ENCODE measurements around the gene GLI3.
A peak's percentile ranks its signal among the peaks of the same experiment; 100 is the strongest.

Gene GLI3

DNA sequence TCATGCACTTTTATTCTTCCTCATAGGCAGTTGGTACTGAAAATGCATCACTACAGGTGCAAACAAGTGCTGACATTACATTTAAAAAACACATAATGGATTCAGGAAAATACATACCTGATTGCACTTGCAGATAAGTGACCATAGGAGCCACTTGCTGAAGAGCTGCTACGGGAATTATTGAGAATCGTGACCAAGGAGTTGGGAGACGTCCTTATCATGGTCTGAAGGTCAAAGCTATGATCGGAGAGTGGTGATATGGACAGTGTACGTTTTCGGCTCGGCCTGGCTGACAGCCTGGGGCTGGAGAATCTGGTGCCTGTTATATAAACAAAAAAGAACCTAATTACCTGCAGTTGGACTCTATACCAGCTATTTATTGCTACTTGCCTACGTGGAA lies 197.1 kb downstream of the GLI3 start:
- DNase-seq (ENCODE audit: low read depth, low spot score) = no peak

DNA sequence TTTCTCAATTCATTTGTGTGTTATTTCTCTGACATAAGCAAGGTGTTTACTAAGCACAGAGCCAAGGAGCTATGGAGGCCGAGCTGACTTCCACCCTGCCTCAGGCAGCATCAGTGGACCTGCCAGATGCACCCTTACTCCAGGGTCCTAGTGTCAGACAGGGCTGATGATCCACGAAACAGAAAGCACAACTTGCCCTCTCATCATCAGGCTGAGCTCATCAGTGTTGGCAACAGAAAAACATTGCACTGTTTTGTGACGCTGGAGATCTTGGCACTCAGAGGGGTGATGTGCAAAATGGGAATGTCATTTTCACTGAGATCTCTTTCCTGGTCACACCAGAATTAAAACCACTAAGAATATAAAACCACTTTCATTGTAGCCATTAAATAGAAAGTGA lies 201.8 kb downstream of the GLI3 start:
- DNase-seq (ENCODE audit: low read depth, low spot score) = peak; percentile 18

DNA sequence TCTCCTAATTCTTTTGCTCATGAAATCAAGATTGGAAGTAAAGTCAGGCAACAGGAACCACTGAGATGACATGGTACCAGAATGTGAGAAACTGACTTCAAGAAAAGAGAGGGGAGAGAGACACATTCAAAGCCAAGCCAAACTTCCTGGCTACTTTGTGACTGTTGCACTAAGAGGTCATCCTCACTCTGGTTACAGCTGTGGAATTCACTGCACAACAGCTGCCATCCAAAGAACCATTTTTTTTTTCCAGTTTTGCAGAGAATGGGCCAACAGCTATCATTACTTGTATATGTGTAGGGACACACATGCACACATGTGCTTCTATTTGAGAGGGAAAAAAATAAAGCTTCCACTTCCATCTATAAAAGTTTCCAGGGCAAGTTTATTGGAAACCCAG lies 203.5 kb downstream of the GLI3 start:
- no peak for DNase-seq (ENCODE audit: low read depth, low spot score)

DNA sequence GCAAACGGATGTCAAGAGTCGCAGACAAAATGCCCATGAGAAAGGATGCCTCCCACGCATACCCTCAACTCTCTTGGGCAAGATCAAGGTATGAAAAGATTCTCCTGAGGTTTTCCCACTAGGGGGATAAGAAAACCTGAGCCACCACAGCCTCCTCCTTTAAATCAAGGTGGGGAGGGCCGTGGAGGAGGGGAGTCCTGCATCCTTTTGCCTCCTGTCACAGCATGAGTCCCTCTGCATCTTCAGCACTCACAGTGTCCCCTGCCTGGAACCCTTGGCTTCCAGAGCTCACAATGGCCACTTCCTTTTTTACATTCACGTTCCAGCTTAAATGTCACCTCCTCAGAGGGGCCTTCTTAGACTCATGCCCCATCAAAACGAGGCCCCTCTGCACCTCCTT lies 207.6 kb downstream of the GLI3 start:
- no peak for DNase-seq (ENCODE audit: low read depth, low spot score)

DNA sequence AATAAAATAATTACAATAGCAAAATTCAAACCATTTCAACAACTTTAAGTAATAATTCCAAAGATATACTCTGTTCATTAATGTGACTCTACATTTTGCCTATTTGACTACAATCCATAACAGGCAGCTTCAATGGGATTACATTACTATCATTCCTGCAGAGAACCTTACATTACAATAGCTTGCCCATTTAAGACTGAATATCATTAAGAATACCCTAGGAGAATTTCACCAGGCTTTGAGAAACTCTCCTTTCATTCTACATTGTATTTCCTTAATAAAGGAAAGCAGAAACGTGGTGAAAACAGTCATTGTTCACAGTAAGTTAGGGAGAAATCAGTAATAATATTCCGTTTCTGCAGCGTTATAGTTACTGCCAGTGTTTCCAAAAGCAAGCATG lies 209.5 kb downstream of the GLI3 start:
- no peak for DNase-seq (ENCODE audit: low read depth, low spot score)

DNA sequence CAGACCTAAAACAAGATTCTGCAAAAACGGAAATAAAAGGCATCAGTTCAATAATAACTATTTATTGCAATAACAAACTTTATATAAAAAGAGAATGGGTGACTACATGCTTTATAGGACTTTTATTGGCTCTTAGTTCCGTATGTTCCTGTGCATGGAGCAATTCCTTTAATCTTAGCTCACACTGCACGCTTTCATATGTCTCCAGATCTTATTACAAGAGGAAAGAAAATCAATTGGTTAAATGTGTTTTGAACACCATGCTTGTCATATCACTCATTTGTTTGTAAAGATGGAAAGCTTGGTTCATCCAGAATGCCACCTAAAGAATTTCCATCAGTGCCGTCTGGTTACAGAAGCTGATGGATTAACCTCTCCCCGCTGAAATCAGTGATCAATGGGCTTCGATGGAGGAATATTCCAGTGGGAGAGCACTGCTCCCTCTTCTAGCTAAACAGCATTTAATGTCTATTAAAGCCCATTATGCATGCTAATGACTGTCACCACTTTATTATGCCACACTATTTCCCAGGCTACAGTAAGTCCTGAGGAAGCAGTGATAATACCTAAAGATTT lies 210.3 kb downstream of the GLI3 start:
- DNase-seq (ENCODE audit: low read depth, low spot score) = no peak

DNA sequence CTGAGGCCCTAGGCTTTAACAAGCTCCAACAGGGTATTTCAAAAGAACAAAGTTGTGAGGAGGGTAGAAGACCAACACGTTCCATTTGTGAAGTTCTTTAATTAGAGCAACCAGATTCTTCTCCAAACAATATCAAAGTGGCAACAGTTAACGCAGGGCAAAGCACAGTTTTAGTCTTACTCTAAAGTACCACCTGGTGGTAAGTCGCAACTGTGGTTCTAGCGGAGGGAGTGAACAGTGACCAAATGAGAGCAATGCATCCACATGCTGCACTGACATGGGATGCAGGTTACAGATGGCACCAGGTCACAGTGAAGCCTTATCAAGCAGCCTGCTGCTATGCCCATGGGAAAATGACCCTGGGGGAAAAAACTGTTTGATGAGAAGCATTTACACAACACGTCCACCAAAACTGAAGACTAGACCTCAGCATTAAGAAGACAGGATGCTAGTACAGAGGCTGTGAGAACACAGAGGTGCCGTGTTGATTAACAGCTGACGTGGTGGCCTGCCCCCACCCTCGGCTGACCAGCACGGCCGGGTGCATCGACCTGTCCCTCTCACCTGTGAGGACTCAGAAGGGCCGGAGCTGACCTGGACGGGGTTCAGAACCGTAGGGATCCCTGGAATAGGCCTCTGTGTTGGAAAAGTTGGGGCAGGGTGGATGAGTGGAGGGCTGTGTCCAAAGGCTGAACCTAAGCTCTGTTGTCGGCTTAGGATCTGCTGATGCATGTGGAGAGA lies 211.2 kb downstream of the GLI3 start:
- no peak for DNase-seq (ENCODE audit: low read depth, low spot score)

DNA sequence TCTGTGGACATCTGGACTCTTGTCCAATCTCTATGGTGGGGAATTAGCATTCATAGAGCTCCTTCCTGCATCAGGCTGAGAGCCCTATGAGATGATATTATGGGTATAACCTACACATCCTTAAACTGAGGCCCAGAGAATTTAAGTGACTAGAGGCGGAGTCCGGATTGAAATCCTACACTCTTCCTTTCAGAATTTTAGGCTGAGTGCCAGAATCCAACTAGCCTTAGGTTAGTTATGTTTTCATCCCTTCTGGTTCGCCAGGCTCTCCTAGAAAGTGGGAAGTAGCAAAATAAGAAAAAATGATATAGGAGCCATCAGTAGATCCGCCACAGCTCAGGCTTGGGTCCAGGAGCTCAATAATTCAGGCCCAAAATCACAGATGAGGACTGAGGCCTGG lies 212.5 kb downstream of the GLI3 start:
- DNase-seq (ENCODE audit: low read depth, low spot score) = no peak

DNA sequence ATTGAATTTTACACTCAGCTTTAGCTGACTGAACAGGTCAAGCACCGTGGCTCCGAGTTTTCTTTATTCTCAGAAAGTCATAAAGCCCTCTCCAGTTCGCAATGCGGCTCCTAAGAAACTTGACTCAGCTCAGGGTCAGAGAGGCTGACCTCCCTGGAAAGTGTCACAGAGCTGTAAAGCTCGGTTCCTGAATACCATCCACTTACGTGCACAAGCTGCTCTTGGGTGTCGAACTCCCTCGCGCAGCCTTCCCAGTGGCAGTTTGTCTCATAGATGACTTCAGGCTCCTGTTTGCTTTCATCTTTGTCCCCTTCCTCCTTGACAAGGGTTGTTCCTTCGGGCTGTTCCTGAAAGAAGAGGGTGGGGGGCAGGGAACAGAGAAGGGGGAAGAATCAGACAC lies 213.7 kb downstream of the GLI3 start:
- no peak for DNase-seq (ENCODE audit: low read depth, low spot score)

DNA sequence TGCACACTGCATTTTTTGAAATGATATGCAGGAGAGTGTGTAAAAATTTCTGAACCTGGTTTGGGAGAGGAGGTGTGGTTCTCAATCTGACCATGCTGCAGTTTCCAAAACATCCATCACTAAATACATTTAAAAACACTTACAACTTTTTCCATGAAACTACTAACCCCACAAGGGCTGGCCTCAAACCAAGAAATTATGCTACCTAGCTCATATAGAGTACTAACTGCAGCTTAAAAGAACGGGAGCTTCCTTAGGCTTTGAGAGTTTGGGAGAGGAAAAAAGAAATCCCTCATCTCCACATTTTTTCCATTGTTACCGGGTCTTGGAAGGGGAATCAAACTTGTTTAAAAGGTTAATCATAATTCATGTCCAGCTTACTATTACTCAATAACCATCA lies 214.2 kb downstream of the GLI3 start:
- no peak for DNase-seq (ENCODE audit: low read depth, low spot score)

DNA sequence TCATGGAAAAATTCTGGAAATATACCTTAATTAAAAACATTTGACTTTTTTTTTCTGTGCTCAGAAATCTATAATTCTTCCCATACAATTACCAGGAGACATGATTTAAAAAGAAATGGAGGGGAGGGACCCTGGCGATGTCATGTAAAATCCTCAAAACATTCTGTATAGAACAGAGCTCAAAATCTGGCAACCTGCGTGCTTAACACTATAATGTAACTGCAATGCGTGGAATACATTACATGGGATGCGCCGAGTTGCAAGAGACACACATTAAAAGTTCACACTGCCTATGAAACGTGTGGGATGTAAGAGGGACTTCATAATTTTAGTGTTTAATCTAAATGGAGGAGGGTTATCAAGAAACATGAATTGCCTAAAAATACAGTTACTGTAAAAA lies 215.0 kb downstream of the GLI3 start:
- DNase-seq (ENCODE audit: low read depth, low spot score) = no peak

DNA sequence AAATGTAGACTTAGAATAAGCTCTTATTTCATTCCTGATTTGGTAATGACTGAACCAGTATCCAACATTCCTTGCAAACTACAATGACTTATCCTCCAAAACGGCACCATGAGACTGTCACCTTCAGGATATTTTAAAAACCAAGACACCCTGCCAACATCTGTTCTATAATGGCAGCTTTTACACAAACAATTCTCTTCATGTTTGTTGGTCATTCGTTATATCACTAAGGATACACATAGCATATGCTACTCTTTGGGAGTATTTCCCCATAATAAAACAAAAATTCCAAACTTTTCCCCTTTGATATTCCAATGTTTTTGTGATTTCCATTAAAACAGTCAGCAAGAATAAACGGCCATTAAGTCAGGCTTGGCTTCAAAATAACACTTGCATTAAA lies 215.4 kb downstream of the GLI3 start:
- DNase-seq (ENCODE audit: low read depth, low spot score) = no peak

DNA sequence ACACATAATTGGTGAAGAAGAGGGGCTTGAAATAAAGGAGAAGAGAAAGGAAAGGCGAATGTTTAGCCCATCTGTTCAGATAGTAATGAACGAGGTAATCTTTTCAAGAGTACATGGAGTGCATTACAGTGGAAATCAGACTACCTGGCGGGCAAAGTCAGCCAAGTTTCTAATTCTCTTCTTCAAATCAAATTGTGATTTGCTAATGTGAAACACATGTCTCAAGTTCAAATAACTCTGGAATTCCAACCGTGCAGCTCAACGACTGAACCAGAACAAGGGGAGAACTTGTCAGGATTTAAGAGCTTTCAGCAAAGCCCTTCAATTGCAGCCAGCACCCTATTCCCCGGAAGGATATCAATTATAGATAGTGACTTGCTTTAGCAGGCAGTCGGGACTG lies 216.9 kb downstream of the GLI3 start:
- DNase-seq (ENCODE audit: low read depth, low spot score) = no peak

DNA sequence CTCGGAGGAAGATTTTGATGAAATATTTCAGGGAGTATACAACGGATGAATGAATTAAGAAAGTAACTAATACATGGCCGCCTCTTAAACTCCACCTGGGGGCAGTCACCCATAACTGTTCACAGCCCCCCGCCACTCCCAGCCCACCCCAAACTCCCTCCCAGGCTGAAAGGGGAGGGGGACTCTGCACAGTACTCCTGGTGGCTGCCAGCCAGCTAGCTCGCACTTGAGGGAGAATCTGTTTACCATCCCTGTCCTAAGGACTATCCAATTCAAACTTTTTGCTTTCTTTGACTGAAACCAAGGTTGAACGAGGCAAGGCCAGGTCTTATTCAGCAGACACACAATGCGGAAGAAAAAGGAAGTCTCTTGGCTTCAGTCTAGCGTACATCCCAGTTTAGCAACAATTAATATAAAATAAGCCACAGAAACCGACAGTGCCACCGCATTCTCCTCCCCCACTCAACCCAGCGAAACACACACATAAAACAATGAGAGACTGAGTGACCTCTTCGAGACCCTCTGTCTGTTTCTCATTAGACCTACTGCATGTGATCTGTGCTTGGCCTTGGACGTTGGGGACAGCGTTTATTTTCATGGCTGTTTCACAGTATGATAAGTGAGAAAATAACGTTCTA lies 219.5 kb downstream of the GLI3 start:
- DNase-seq (ENCODE audit: low read depth, low spot score) = no peak

DNA sequence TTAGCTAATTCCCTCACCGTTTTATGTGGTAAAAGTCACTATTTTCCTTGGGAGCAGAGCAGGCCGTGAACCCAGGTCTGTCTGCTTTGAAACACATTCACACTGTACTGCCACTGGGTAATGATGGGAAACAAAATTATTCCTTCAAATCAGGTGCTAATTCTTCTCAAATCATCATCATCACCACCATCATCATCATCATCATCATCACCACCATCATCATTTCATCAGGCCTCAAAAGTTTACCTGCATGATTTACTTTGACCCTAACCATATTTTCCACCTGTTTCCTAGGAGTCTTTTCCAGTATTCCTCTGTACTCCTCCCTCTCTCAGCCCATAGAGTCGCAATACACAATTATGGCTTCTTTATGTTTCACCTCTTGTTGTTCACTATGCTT lies 220.5 kb downstream of the GLI3 start:
- DNase-seq (ENCODE audit: low read depth, low spot score) = no peak

DNA sequence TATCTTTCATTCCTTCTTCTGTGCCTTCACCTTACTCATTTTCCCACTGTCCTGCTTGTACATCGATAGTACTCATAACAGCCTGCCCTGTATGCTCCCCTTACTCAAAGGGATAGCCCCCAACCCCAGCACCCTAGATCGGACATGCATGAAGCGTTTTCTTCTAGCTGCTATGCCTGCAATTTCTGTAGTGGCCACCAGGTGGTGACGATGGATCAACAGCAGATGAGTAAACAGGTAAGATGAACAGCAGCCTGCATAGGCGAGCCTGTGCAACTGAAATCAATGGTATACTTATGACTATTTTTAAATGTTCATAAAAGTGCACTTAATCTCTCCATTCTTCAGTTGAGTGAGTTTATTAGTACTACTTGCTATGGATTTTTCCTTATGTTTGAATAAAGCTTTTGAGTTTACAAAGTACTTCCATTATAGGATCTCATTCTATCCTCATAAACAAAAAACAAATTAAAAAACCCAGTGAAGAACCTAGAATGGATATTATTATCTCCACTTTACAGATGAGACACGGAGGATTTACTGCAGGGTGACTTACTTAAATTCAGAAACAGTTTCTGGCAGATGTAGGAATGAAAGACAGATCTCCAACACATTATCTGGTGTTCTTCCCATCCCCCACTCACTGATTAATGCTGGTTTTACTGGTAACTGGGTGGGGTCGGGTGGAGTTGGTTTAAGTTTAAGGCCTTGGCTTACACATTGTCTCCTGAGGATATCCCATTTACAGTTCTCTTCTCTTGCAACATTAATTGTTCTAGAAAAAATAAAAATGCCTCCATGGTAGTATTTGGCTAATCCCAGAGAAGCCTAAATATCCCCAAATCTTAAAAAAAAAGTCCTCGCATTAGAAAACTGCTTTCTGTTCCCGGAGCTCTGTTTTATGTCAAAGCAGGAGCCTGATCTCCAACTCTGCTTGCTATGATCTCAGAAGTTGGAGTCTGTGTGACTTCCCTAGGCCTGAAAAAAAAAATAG lies 222.1 kb downstream of the GLI3 start:
- peak; percentile 49 for DNase-seq (ENCODE audit: low read depth, low spot score)

DNA sequence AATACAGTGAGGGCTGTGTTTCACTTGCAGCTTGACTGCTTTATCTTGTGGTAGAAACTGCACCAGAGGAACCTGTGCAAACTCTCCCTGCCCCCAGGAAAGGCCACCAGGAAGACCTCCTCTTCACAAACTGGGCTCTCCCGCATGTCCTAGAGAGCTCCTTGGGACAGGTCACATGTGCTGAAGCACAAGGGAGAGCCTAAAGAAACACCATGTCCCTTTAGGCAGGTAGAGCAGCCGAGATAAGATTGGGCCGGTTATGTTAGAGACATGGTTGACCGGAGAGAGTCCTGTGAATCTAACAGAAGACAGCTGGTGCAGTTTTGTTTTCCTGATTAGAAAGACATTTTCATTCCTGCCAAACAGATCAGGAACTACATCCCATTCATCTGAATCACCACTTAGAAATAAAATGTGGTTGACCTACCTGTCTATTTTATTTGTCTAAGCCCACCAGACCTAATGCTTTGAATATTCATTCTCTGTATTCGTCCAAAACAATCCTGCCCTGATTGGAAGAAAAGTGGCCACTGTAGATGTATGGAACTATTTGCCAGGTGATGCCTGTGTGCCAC lies 224.1 kb downstream of the GLI3 start:
- peak; percentile 57 for DNase-seq (ENCODE audit: low read depth, low spot score)

DNA sequence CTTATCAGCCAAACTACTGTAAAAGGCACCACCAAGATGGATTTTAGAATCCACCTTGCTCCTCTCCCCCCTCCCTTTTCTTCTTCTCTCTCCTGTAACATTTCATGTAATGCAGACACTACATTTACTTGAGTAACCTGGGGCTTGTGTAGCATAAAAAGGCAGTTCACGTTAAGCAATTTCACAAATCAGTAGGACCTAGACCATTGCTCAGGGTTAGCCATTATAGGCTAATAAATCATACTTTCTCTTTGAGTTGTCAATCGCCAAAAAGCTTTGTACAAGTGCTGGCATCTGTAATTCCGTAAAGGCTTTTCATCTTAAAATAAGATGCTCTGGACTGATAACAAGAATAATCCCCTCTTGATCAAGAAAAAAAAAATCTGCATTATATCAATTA lies 224.7 kb downstream of the GLI3 start:
- DNase-seq (ENCODE audit: low read depth, low spot score) = no peak

DNA sequence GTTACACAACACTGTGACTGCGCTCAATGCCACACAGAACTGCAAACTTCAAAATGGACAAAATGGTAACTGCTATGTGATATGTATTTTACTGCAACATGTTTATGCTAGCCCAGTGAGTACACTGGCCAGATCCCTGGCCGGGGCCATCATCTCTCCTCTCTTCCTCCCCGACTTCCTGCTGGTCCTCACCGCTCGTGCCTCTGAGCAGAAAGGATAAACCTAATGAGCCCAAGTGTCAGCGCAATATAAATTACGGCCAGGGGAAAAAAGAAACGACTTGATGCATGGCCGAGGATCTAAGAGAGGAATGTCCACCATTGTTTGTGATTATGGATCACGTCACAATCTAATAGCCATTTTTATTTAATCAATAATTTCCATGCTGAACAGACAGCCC lies 225.2 kb downstream of the GLI3 start:
- DNase-seq (ENCODE audit: low read depth, low spot score) = no peak

DNA sequence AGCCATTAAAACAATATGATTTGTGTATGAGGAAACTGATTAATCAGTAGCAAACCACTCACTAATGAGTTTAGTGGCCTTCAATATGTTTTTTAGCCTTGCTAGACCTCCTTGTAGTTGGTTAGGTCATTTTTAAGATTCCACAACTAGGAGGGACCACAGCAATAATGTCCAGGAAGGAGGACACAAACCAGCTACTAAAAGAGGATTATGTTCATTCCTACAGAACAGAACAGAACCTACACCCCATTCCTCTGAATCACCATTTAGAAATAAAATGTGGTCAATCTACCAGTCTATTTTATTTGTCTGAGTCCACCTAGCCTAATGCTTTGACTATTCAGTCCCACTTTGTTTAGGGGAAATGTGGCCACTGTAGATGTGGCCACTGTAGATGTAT lies 226.3 kb downstream of the GLI3 start:
- peak; percentile 45 for DNase-seq (ENCODE audit: low read depth, low spot score)

DNA sequence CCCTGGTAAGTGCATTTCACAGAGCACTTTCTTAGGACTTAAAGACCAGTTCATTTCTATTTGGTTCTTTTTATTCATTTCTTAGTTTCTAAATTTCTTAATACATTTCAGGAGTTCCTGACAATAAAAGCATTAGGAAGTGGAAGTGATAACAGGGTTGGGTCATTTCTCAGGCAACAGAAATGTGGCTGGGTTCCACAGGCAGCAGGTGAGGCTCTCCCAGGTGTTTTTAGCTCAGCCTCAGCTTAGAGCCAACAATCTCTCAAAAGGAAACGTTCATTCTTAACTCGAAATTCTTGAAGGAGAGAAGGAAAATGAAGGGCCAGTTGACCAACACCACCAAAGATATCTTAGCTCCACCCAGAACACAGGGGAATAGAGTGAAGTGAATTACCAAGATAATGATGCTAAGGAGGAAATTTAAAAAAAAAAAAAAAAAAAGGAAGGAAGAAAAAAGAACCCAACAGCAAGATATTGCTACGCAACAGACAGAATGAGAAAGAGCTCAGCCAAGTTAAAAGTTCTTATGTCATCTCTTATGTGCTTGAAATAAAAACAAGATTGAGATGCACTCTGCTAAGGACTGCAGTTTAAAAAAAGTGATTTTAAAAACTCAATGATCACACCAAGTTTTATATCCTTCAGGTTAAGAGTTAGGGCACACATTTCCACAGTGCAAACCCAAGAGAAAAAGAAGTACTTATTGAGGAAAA lies 230.1 kb downstream of the GLI3 start:
- DNase-seq (ENCODE audit: low read depth, low spot score) = no peak
